Peyer's patch (tissue), 4 donors: ENCODE results near the gene MORF4L2. TPM values are rescaled to one million over a fixed set of nuclear protein-coding genes. Genes with fewer than 3 reads are reported as not detected.

Experiments
- DNase-seq, 3 donors: peaks; one replicate each; pipeline ENCODE4 v3.0.0-alpha.2; 2017 to 2019
- H3K27ac ChIP-seq, 4 donors: fragments of 200-600 bp; sonication (generic); one replicate each; pipeline ENCODE4 v1.5.1; 2016 to 2019
- H3K27me3 ChIP-seq, 2 donors: fragments of 200-600 bp; sonication (generic); one replicate each; pipeline ENCODE4 v1.5.1; 2019
- H3K36me3 ChIP-seq, 3 donors: fragments of 200-600 bp; sonication (generic); one replicate each; pipeline ENCODE4 v1.5.1; 2016 to 2019
- H3K4me1 ChIP-seq, 4 donors: fragments of 200-600 bp; sonication (generic); one replicate each; pipeline ENCODE4 v1.5.1; 2016 to 2019
- H3K4me3 ChIP-seq, 4 donors: fragments of 200-600 bp; sonication (generic); 1 replicate in 3 of 4; 2 replicates in 1 of 4; pipeline ENCODE4 v1.5.1; 2016 to 2019; ENCODE audit warnings: mild to moderate bottlenecking in 1 of 4
- H3K9me3 ChIP-seq, 4 donors: fragments of 200-600 bp; sonication (generic); one replicate each; pipeline ENCODE4 v1.5.1; 2016 to 2019; ENCODE audit warnings: mild to moderate bottlenecking in 1 of 4
- POLR2A ChIP-seq, 2 donors: fragments of 450-650 bp; IDR thresholded peaks; one replicate each; pipeline ENCODE4 v1.5.1; 2017; ENCODE audit warnings: antibody characterized with exemption in 2 of 2, mild to moderate bottlenecking in 2 of 2, moderate library complexity in 2 of 2
- total RNA-seq, 4 donors: library from RNA; depleted of rRNA; stranded (reverse); fragments of >200 nt; gene quantifications; one replicate each; pipeline ENCODE4 v1.1.0, GENCODE V29; 2016
- TF ChIP-seq, protein P1 (sequence below), 6 experiments: fragments of 450-650 bp in 4 of 6; fragments of 200-600 bp in 2 of 6; sonication (generic) in 1 of 6; IDR thresholded peaks; one replicate each; pipeline ENCODE4 v1.5.1; 2017 to 2019; ENCODE audit warnings: antibody characterized with exemption in 6 of 6, mild to moderate bottlenecking in 3 of 6, moderate library complexity in 1 of 6

MORF4L2 gene
- total RNA-seq, 4 donors from 2014 or later: 113 to 280 (median 168) TPM

DNA sequence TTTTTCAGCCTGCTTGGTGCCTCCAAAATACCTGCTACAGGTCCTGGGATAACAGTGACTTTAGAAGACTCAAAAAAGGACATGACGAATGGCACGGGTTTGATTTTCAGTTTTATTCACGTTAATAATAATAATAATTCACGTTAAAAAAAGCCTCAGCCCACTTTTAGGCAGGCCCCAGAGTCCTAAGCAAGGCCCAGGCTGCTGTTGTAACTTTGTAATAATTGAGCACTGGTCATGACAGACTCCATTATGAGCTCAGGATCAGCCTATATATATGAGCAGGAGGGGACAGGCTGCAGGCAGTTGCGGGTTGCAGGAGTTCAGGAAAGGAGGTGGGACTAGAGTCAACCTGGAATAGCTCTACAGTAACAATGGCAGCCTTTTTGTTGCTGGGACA, 24.1 kb upstream of the MORF4L2 start, which contains the start of gene TMEM31:
TMEM31 (plus strand) TSS at position 301 of the 400 bp plus-strand sequence. CDS start 1,350 bp downstream, outside the sequence.
- TF ChIP-seq, protein P1, sequence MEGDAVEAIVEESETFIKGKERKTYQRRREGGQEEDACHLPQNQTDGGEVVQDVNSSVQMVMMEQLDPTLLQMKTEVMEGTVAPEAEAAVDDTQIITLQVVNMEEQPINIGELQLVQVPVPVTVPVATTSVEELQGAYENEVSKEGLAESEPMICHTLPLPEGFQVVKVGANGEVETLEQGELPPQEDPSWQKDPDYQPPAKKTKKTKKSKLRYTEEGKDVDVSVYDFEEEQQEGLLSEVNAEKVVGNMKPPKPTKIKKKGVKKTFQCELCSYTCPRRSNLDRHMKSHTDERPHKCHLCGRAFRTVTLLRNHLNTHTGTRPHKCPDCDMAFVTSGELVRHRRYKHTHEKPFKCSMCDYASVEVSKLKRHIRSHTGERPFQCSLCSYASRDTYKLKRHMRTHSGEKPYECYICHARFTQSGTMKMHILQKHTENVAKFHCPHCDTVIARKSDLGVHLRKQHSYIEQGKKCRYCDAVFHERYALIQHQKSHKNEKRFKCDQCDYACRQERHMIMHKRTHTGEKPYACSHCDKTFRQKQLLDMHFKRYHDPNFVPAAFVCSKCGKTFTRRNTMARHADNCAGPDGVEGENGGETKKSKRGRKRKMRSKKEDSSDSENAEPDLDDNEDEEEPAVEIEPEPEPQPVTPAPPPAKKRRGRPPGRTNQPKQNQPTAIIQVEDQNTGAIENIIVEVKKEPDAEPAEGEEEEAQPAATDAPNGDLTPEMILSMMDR (IDR thresholded peaks at IDR 0.05): no peak
- no peak for TF ChIP-seq POLR2A (IDR thresholded peaks at IDR 0.05)
- H3K4me1 ChIP-seq: no peaks in the 10 kb centered on the region
- H3K27ac ChIP-seq: no peak within 1 kb of the TSS
- no peaks in the 10 kb centered on the region for H3K9me3 ChIP-seq
- no peak within 1 kb of the TSS for H3K4me3 ChIP-seq
- no peaks in the 10 kb centered on the region for H3K36me3 ChIP-seq
- H3K27me3 ChIP-seq: no peaks in the 10 kb centered on the region
- no peak for DNase-seq

DNA sequence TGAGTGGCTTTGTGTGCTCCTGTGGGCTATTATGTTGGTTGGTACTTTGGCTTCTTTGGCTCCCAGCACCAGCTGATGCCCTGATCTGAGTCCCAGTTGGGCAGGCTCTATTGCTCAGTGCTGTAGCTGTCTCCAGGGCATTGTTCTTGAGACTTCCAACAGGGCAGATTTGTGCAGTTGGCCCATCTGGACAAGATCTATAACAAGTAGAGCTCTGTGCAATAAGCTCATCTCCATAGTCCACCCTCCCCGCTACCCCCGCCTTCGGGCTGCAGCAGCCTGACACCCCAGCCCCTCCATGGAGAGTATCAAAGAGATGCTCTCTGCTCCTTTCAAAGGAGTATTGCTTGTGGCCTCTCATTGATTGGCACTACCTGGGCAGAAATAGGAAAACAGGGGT, 18.4 kb upstream of the MORF4L2 start:
- no peaks in the 10 kb centered on the region for H3K9me3 ChIP-seq

DNA sequence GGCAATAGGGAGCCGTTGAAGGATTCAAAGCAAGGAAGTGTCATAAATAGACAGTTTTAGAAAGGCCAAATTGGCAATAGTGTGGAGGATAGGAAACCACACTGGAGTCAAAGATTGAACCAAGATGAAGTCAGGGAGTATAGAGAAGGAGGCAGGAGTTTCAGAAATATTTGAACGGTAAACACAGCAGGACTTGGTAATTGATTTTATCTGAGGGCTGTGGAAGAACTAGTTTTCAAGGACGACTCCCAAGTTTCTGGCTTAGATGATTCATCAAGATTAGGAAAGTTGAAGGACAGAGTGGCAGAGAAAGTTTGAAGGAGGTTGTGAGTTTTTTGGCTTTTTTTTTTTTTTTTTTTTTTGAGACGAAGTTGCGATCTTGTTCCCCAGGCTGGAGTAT, 12.7 kb upstream of the MORF4L2 start:
- DNase-seq: no peak

More for the DNA sequence above, 18.4 kb upstream of the MORF4L2 start:
- TF ChIP-seq, protein P1 (IDR thresholded peaks at IDR 0.05): no peak
- TF ChIP-seq POLR2A (IDR thresholded peaks at IDR 0.05): no peak
- Histone ChIP-seq H3K27me3 (no peaks in the 10 kb centered on the region), H3K4me3 (no peak overlapping the region), H3K4me1 (no peaks in the 10 kb centered on the region), H3K36me3 (no peaks in the 10 kb centered on the region), H3K27ac (no peak overlapping the region)
- DNase-seq: no peak

DNA sequence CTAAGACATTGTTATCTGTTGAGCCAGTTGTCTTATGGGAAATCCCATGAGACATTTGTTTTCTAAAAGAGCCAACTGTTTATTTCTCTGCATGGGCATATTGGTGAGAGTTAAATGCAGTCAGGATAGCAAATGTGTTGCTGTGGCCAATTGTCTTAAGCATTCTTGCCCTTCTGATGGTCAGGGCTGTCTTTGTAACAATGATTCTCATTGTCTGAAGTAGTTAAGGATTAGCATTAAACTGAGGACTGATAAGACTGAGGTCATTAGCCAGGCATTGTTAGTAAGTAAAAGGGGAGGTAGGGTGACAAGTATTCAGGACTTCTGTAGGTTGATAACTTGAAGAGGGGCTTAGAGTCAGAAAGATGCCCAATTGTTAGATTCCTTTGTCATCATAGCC, 11.2 kb upstream of the MORF4L2 start:
- no peaks in the 10 kb centered on the region for H3K9me3 ChIP-seq
- H3K4me3 ChIP-seq: no peak overlapping the region
- TF ChIP-seq POLR2A (IDR thresholded peaks at IDR 0.05): no peak
- TF ChIP-seq, protein P1 (IDR thresholded peaks at IDR 0.05): no peak

More for the DNA sequence above, 12.7 kb upstream of the MORF4L2 start:
- no peaks in the 10 kb centered on the region for H3K9me3 ChIP-seq
- TF ChIP-seq POLR2A (IDR thresholded peaks at IDR 0.05): no peak
- TF ChIP-seq, protein P1 (IDR thresholded peaks at IDR 0.05): no peak
- H3K27ac ChIP-seq: no peak overlapping the region
- no peak overlapping the region for H3K4me3 ChIP-seq
- no peaks in the 10 kb centered on the region for H3K4me1 ChIP-seq
- H3K27me3 ChIP-seq: no peaks in the 10 kb centered on the region
- H3K36me3 ChIP-seq: no peaks in the 10 kb centered on the region

DNA sequence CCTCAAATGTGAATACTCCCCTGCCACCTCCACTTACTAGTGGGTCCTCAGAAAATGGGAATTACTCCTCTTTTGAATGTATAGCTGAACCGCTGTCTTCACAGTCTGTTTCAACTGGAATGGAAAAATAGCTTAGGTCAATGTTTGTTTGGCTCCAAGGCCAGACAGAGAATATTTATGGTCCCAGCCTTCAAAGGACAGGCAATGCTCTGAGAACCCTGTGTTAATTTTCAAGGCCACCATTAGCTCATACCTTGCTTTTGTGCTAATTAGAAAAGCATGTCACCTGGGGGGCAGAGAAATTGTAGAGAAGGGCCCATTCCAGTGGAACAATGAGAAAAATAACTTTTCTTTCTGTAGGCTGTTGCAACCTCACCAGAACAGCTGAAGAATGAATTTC, 4.6 kb upstream of the MORF4L2 start:
- DNase-seq: no peak
- Histone ChIP-seq H3K4me1 (no peaks in the 10 kb centered on the region), H3K36me3 (no peaks in the 10 kb centered on the region), H3K4me3 (no peak overlapping the region), H3K27me3 (no peaks in the 10 kb centered on the region), H3K9me3 (no peaks in the 10 kb centered on the region), H3K27ac (no peak overlapping the region)
- no peak for TF ChIP-seq POLR2A (IDR thresholded peaks at IDR 0.05)
- TF ChIP-seq, protein P1 (IDR thresholded peaks at IDR 0.05): no peak

More for the DNA sequence above, 11.2 kb upstream of the MORF4L2 start:
- H3K27ac ChIP-seq: no peak overlapping the region
- no peaks in the 10 kb centered on the region for H3K36me3 ChIP-seq
- no peaks in the 10 kb centered on the region for H3K27me3 ChIP-seq
- no peaks in the 10 kb centered on the region for H3K4me1 ChIP-seq
- DNase-seq: no peak

DNA sequence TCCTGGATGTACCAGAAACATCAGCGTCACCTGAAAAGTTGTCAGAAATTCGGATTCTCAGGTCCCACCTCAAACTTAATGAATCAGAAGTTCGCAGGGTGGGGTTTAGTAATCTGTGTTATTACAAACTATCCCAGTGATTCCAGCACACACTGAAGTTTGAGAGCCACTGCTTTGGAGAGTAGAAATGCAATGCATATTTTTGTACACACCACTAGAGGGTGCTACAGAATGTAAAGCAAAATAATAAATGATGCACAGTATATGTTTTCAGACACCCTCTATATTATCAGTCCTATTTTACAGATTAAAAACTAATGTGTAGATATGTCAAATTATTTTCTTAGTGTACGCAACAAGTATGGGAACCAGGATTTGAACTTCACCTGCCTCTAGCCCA, 2.4 kb upstream of the MORF4L2 start:
- H3K36me3 ChIP-seq: peaks cover 0 to 3% (median 0%) of the 10 kb centered on the region in 3 donors
- TF ChIP-seq, protein P1 (IDR thresholded peaks at IDR 0.05): peak; percentile 27 to 73 (median 62)
- no peak for TF ChIP-seq POLR2A (IDR thresholded peaks at IDR 0.05)
- no peaks in the 10 kb centered on the region for H3K9me3 ChIP-seq
- no peaks in the 10 kb centered on the region for H3K4me1 ChIP-seq
- no peaks in the 10 kb centered on the region for H3K27me3 ChIP-seq
- H3K27ac ChIP-seq: no peak overlapping the region
- no peak for DNase-seq
- H3K4me3 ChIP-seq: no peak overlapping the region
